Vagina (tissue), 2 donors: ENCODE results near the gene NCOA5. TPM values are rescaled to one million over a fixed set of nuclear protein-coding genes. Genes with fewer than 3 reads are reported as not detected.

ENCODE experiments used
- DNase-seq, 2 donors: peaks; one replicate each; pipeline ENCODE4 v3.0.0-alpha.2; 2017; ENCODE audit errors: extremely low spot score in 2 of 2
- H3K27ac ChIP-seq: fragments of 200-600 bp; sonication (generic); one replicate; pipeline ENCODE4 v1.5.1; 2019
- H3K27me3 ChIP-seq: fragments of 200-600 bp; sonication (generic); one replicate; pipeline ENCODE4 v1.5.1; 2019
- H3K36me3 ChIP-seq, 2 donors: fragments of 200-600 bp; sonication (generic); one replicate each; pipeline ENCODE4 v1.5.1; 2017 to 2019
- H3K4me1 ChIP-seq: fragments of 200-600 bp; sonication (generic); one replicate; pipeline ENCODE4 v1.5.1; 2019
- H3K4me3 ChIP-seq, 2 donors: fragments of 200-600 bp; sonication (generic); 1 replicate in 1 of 2; 2 replicates in 1 of 2; pipeline ENCODE4 v1.5.1; 2016 to 2019
- H3K9me3 ChIP-seq: fragments of 200-600 bp; sonication (generic); one replicate; pipeline ENCODE4 v1.5.1; 2019
- CTCF ChIP-seq, 3 experiments: fragments of 450-650 bp in 2 of 3; fragments of 200-600 bp in 1 of 3; sonication (generic) in 1 of 3; IDR thresholded peaks; one replicate each; pipeline ENCODE4 v1.5.1; 2017 to 2019; ENCODE audit warnings: antibody characterized with exemption in 3 of 3, mild to moderate bottlenecking in 2 of 3, moderate library complexity in 2 of 3
- POLR2A ChIP-seq, 2 donors: fragments of 450-650 bp; IDR thresholded peaks; one replicate each; pipeline ENCODE4 v1.6.1; 2017; ENCODE audit warnings: antibody characterized with exemption in 2 of 2, mild to moderate bottlenecking in 2 of 2, moderate library complexity in 2 of 2
- POLR2AphosphoS5 ChIP-seq, 2 donors: sonication (generic); formaldehyde crosslinking; IDR thresholded peaks; one replicate each; pipeline ENCODE4 v1.9.0; 2017; ENCODE audit warnings: antibody characterized with exemption in 2 of 2, mild to moderate bottlenecking in 2 of 2, low read depth in 1 of 2; ENCODE audit not compliant: insufficient read depth in 1 of 2
- intact Hi-C: fragments of 100-400 bp; cut with DNase I; formaldehyde crosslinking; loops from one replicate; pipeline ENCODE4 v1.15.1; 2023
- total RNA-seq: library from RNA; depleted of rRNA; stranded (reverse); fragments of >200 nt; gene quantifications from one replicate; pipeline ENCODE4 v1.2.3, GENCODE V29; 2016

NCOA5 gene
- total RNA-seq, 1 donor from 2014 or later: 33.9 TPM

DNA sequence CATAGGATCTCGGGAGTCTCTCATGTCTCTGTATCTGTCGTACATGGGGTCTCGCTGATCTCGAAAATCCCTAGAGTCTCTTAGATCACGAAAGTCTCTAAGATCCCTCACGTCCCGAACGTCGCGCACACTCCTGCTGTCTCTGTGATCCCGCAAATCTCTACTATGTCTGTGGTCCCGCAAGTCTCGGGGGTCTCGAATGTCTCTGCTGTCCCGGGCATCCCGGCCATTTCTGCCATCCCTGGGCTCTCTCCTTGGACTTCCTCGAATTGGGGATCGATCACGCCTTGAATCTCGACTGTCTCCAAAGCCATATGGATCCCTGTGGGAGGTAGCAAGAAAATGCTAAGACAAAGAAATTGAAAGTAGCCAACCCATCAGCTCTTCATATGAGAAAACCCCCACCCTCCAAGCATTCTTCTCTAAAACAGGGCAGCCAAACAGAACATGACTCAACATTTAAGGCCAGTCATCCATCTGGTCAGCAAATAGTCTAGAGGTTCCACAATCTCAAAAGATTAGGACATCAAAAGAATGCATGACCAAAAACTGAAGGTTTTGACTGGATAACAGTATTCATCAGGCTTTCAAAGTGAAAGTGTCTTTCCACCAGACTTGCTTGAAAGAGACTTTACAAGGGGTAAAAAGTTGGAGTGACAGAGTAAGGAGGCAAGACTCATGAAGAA, 19.4 kb downstream of the NCOA5 start:
- H3K4me3 ChIP-seq: no peak overlapping the region
- peak in 1 of 2 donors; percentile 56 for DNase-seq
- TF ChIP-seq POLR2AphosphoS5 (IDR thresholded peaks at IDR 0.05; ENCODE audit: insufficient read depth in 1 of 2, low read depth in 1 of 2): no peak
- no peak for TF ChIP-seq CTCF (IDR thresholded peaks at IDR 0.05)
- TF ChIP-seq POLR2A (IDR thresholded peaks at IDR 0.05): no peak
- H3K4me1 ChIP-seq: no peaks in the 10 kb centered on the region
- no peaks in the 10 kb centered on the region for H3K27me3 ChIP-seq
- H3K36me3 ChIP-seq: peaks cover 0 to 61% of the 10 kb centered on the region in 2 donors
- no peaks in the 10 kb centered on the region for H3K9me3 ChIP-seq
- H3K27ac ChIP-seq: no peak overlapping the region
- intact Hi-C loops: no loop called here

DNA sequence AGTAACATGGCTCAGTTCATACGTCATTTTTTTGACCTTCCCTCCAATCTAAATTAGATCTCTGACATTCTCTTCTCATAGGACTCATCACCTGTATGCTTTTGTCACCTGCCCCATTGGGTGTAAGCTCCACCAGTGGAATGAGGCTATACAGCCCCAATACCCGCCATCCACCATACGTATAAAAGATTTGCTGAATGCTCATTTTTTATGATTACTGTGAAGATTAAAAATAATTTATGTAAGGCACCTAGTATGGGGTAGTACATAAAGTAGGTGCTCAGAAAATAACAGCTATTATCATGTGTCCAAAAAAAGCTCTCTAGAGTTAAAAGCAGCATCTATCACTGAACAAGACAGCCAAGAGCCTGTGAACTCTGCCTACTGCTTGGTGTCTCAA, 24.1 kb downstream of the NCOA5 start:
- H3K4me1 ChIP-seq: peaks cover 8% of the 10 kb centered on the region
- peak in 1 of 2 donors; percentile 18 for DNase-seq
- intact Hi-C loops: no loop called here
- no peaks in the 10 kb centered on the region for H3K27me3 ChIP-seq
- TF ChIP-seq POLR2A (IDR thresholded peaks at IDR 0.05) (no peak), CTCF (IDR thresholded peaks at IDR 0.05) (no peak), POLR2AphosphoS5 (IDR thresholded peaks at IDR 0.05; ENCODE audit: insufficient read depth in 1 of 2, low read depth in 1 of 2) (no peak)
- H3K9me3 ChIP-seq: no peaks in the 10 kb centered on the region
- no peak overlapping the region for H3K27ac ChIP-seq
- peaks cover 0 to 92% of the 10 kb centered on the region in 2 donors for H3K36me3 ChIP-seq
- H3K4me3 ChIP-seq: no peak overlapping the region

DNA sequence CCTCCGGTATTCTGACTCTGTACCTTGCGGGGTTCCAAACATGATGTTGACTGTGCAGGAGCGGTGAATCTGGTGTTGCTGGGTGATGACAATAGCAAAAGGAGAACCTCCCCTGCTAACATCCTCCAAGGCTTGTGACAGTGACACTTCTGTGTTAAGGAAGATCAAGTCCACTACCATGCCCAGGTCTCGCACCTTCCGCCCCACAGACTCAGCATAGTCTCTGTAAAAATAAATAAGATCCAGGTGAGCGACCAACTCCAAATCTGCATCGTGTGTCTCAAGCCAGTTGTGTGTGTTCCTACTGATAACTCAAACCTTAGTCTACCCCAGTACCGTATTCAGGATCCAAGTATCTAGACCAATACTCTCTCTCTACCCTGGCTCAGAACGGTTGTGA, 24.8 kb downstream of the NCOA5 start:
- peak in 1 of 2 donors; percentile 56 for DNase-seq
- H3K4me3 ChIP-seq: no peak overlapping the region
- H3K9me3 ChIP-seq: no peaks in the 10 kb centered on the region
- H3K4me1 ChIP-seq: peaks cover 8% of the 10 kb centered on the region
- peaks cover 0 to 89% of the 10 kb centered on the region in 2 donors for H3K36me3 ChIP-seq
- no peak for TF ChIP-seq CTCF (IDR thresholded peaks at IDR 0.05)
- TF ChIP-seq POLR2A (IDR thresholded peaks at IDR 0.05): no peak
- no peak for TF ChIP-seq POLR2AphosphoS5 (IDR thresholded peaks at IDR 0.05; ENCODE audit: insufficient read depth in 1 of 2, low read depth in 1 of 2)
- no peak overlapping the region for H3K27ac ChIP-seq
- intact Hi-C loops: no loop called here
- H3K27me3 ChIP-seq: no peaks in the 10 kb centered on the region

- intact Hi-C loops: no loop called here
- no peaks in the 10 kb centered on the region for H3K27me3 ChIP-seq
- DNase-seq: no peak
- H3K9me3 ChIP-seq: no peaks in the 10 kb centered on the region
- no peak for TF ChIP-seq POLR2A (IDR thresholded peaks at IDR 0.05)
- TF ChIP-seq POLR2AphosphoS5 (IDR thresholded peaks at IDR 0.05; ENCODE audit: insufficient read depth in 1 of 2, low read depth in 1 of 2): no peak
- TF ChIP-seq CTCF (IDR thresholded peaks at IDR 0.05): no peak
- peaks cover 0 to 75% of the 10 kb centered on the region in 2 donors for H3K36me3 ChIP-seq
- peaks cover 13% of the 10 kb centered on the region for H3K4me1 ChIP-seq
- no peak overlapping the region for H3K4me3 ChIP-seq
- no peak overlapping the region for H3K27ac ChIP-seq
Observed at GRCh38 chr20:46063652-46064054, 26.1 kb downstream of the NCOA5 start.

- no peak for TF ChIP-seq CTCF (IDR thresholded peaks at IDR 0.05)
- TF ChIP-seq POLR2AphosphoS5 (IDR thresholded peaks at IDR 0.05; ENCODE audit: insufficient read depth in 1 of 2, low read depth in 1 of 2): no peak
- TF ChIP-seq POLR2A (IDR thresholded peaks at IDR 0.05): no peak
- H3K4me1 ChIP-seq: peaks cover 18% of the 10 kb centered on the region
- no peaks in the 10 kb centered on the region for H3K27me3 ChIP-seq
- H3K27ac ChIP-seq: no peak overlapping the region
- H3K4me3 ChIP-seq: no peak overlapping the region
- no peaks in the 10 kb centered on the region for H3K9me3 ChIP-seq
- peak in 1 of 2 donors; percentile 64 for DNase-seq
- intact Hi-C loops: no loop called here
- H3K36me3 ChIP-seq: peaks cover 0 to 70% of the 10 kb centered on the region in 2 donors
Observed at GRCh38 chr20:46063151-46063550, 26.6 kb downstream of the NCOA5 start.
